GM18907 (cell line): ENCODE measurements around the gene KAT8.
A peak's percentile ranks its signal among the peaks of the same experiment; 100 is the strongest.
"Not testable (repeated sequence)": the region's sequence is repeated elsewhere in the genome, so short reads cannot be mapped to it uniquely, and the experiment has no call there.

Experiments
- ATAC-seq: cut with Tn5 transposase; IDR thresholded peaks from one replicate; pipeline ENCODE4 v1.9.1; 2021; ENCODE audit warnings: mild to moderate bottlenecking, moderate library complexity; ENCODE audit not compliant: unreplicated experiment

KAT8 gene

GRCh38 chr16:31144418-31144817 is 27.0 kb downstream of the KAT8 start:
- not testable (repeated sequence) for ATAC-seq

GRCh38 chr16:31145398-31145990 is 28.0 kb downstream of the KAT8 start:
- ATAC-seq, result no peak

GRCh38 chr16:31147574-31147973 is 30.1 kb downstream of the KAT8 start:
- no peak for ATAC-seq

GRCh38 chr16:31148281-31148728 is 30.8 kb downstream of the KAT8 start:
- no peak for ATAC-seq

GRCh38 chr16:31148896-31149295 is 31.4 kb downstream of the KAT8 start:
- ATAC-seq, result no peak

- no peak for ATAC-seq
These were observed 31.9 kb downstream of the KAT8 start for GRCh38 chr16:31149332-31149731.

- ATAC-seq, result no peak
These were observed 32.7 kb downstream of the KAT8 start, which contains the start of gene PRSS36 for GRCh38 chr16:31149894-31150890. Gene PRSS36, minus strand, starts transcription at chr16:31150066. Its CDS starts 31 bp downstream, at chr16:31150035.

- ATAC-seq, result not testable (repeated sequence)
These were observed 33.5 kb downstream of the KAT8 start for GRCh38 chr16:31150976-31151375.

GRCh38 chr16:31157136-31157535 is 39.7 kb downstream of the KAT8 start:
- no peak for ATAC-seq

- ATAC-seq, result no peak
These were observed 49.9 kb downstream of the KAT8 start for GRCh38 chr16:31167315-31167714.

GRCh38 chr16:31168848-31169247 is 51.4 kb downstream of the KAT8 start:
- ATAC-seq, result no peak

GRCh38 chr16:31170048-31170447 is 52.6 kb downstream of the KAT8 start:
- ATAC-seq, result not testable (repeated sequence)

- ATAC-seq, result no peak
These were observed 59.7 kb downstream of the KAT8 start for GRCh38 chr16:31177136-31177535.

GRCh38 chr16:31179219-31179746 is 61.8 kb downstream of the KAT8 start:
- peak; percentile 14 for ATAC-seq

- ATAC-seq, result peak; percentile 67
These were observed 62.4 kb downstream of the KAT8 start, which contains the start of gene FUS for GRCh38 chr16:31179747-31180459. Gene FUS, plus strand, starts transcription at chr16:31180139. Its CDS starts 76 bp downstream, at chr16:31180215.
